ENCODE measurements around the gene MYH15. TPM values are rescaled to one million over a fixed set of nuclear protein-coding genes. Genes with fewer than 3 reads are reported as not detected.

MYH15 gene
- total and polyA plus RNA-seq, 10 of the 15 experiments (the other 5 are each of a cell fraction or from before 2014, with no cell fraction given) = 0.05 to 0.27 (median 0.09) TPM; not detected in 1

GRCh38 chr3:108388136-108389132 lies 122.0 kb downstream of the MYH15 start:
- peak; percentile 84 for ATAC-seq
- H2AFZ ChIP-seq (ENCODE audit: control insufficient read depth, low read depth, low read length) = peak overlapping the region; percentile 13; the same call in 1 of the 2 replicates
- TF ChIP-seq ZNF207 (IDR thresholded peaks at IDR 0.05; ENCODE audit: borderline replicate concordance) (no peak), FOXM1 (IDR thresholded peaks at IDR 0.05; ENCODE audit: low read depth, low read length) (peak; percentile 54; the same call in 1 of the 2 replicates), ATF7 (IDR thresholded peaks at IDR 0.05; ENCODE audit: low read depth) (peak; percentile 47; the same call in 1 of the 2 replicates), IKZF1 (conservative IDR thresholded peaks at IDR 0.05) (peak; percentile 54), GATAD2B (conservative IDR thresholded peaks at IDR 0.05; ENCODE audit: low read depth) (no peak), RB1 (IDR thresholded peaks at IDR 0.05; ENCODE audit: borderline replicate concordance) (no peak), NFIC (IDR thresholded peaks at IDR 0.05; ENCODE audit: low read depth, low read length) (peak; percentile 83), ZBTB40 (IDR thresholded peaks at IDR 0.05; ENCODE audit: borderline replicate concordance) (no peak), NFXL1 (IDR thresholded peaks at IDR 0.05; ENCODE audit: borderline replicate concordance) (no peak), RELB (IDR thresholded peaks at IDR 0.05; ENCODE audit: low read depth) (no peak; the same call in 1 of the 2 replicates), CHD4 (IDR thresholded peaks at IDR 0.05) (no peak), SIX5 (IDR thresholded peaks at IDR 0.05; ENCODE audit: low read depth, low read length, severe bottlenecking) (no peak), SMAD1 (IDR thresholded peaks at IDR 0.05; ENCODE audit: low read depth, partially characterized antibody) (no peak), POU2F2 (IDR thresholded peaks at IDR 0.05; ENCODE audit: borderline replicate concordance, low read depth, low read length) (0 out of 3 replicates have a peak, but pooled peaks have one; percentile 19)
- TF ChIP-seq, protein P1, sequence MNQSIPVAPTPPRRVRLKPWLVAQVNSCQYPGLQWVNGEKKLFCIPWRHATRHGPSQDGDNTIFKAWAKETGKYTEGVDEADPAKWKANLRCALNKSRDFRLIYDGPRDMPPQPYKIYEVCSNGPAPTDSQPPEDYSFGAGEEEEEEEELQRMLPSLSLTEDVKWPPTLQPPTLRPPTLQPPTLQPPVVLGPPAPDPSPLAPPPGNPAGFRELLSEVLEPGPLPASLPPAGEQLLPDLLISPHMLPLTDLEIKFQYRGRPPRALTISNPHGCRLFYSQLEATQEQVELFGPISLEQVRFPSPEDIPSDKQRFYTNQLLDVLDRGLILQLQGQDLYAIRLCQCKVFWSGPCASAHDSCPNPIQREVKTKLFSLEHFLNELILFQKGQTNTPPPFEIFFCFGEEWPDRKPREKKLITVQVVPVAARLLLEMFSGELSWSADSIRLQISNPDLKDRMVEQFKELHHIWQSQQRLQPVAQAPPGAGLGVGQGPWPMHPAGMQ (IDR thresholded peaks at IDR 0.05; ENCODE audit: borderline replicate concordance) = no peak

More at GRCh38 chr3:108388136-108389132, 122.0 kb downstream of the MYH15 start:
- CTCF ChIA-PET = interaction anchor here (0.5 to 1.6 kb wide), 7 partner anchors 12 to 699 kb away, joined by 3 to 7 read pairs (median 3); no protein-coding TSS in a partner anchor
- in situ Hi-C loops (cut with MboI) = no loop called here
- H3K4me3 ChIP-seq = peak overlapping the region; percentile 42
- SMC1A ChIA-PET (ENCODE audit: uncharacterized antibody, unreplicated experiment) = interaction anchor here (0.6 to 7.0 kb wide), 18 partner anchors 8 to 578 kb away, joined by 3 to 59 read pairs (median 4); partner anchors contain the start of gene HHLA2
- peaks cover 33% of the 10 kb centered on the region for H3K4me1 ChIP-seq (ENCODE audit: control insufficient read depth, insufficient read depth, low read length)
- no TSS peak for BruUV-seq (replicated peaks)
- H4K20me1 ChIP-seq (ENCODE audit: control insufficient read depth, insufficient read depth) = no peaks in the 10 kb centered on the region
- H3K4me2 ChIP-seq (ENCODE audit: control insufficient read depth, insufficient read depth) = peak overlapping the region; percentile 87
- no peaks in the 10 kb centered on the region for H3K79me2 ChIP-seq (ENCODE audit: control insufficient read depth, insufficient read depth, low read length)
- intact Hi-C loops (cut with micrococcal nuclease; ENCODE audit: unreplicated experiment) = loop anchor here (2.0 to 5.0 kb wide), 3 partner anchors 96 to 301 kb away; partner anchors contain the start of gene IFT57
- RAD21 ChIA-PET (ENCODE audit: unreplicated experiment) = interaction anchor here (0.8 to 2.9 kb wide), 8 partner anchors 14 to 264 kb away, joined by 3 to 17 read pairs (median 5); partner anchors contain the start of gene HHLA2
- 14% methylated on average over 12 of the region's 12 CpGs for whole genome bisulfite sequencing (ENCODE audit: insufficient coverage, insufficient replicate concordance, low lambda C conversion rate, missing lambda C conversion rate)
- no peaks in the 10 kb centered on the region for H3K27me3 ChIP-seq (replicated peaks in 1 of 2; ENCODE audit: control insufficient read depth in 2 of 2, insufficient read depth in 2 of 2, low read length in 1 of 2)
- peak overlapping the region; percentile 32; the same call in 1 of the 2 replicates for H3K9ac ChIP-seq (ENCODE audit: control insufficient read depth, insufficient read depth, low read length)
- peak overlapping the region; percentile 33; the same call in 1 of the 2 replicates for H3K27ac ChIP-seq (ENCODE audit: control insufficient read depth, insufficient read depth)
- no peaks in the 10 kb centered on the region for H3K36me3 ChIP-seq (ENCODE audit: control insufficient read depth in 2 of 2, insufficient read depth in 2 of 2, low read length in 1 of 2)
- POLR2A ChIA-PET = interaction anchor here (0.5 kb wide), 1 partner anchor 205 kb away, joined by 5 read pairs; no protein-coding TSS in a partner anchor
- FAIRE-seq = peak; percentile 70
- DNase-seq (ENCODE audit: low read depth, low spot score) = peak; percentile 70
- no peaks in the 10 kb centered on the region for H3K9me3 ChIP-seq (replicated peaks; ENCODE audit: control insufficient read depth, insufficient read depth, low read length)

All from GM12878 (cell line).